Measurements from ENCODE around the gene MRPL19. TPM values are rescaled to one million over a fixed set of nuclear protein-coding genes. Genes with fewer than 3 reads are reported as not detected.

Gene MRPL19
- total RNA-seq, 1 experiment from 2014 or later, result 65.3 TPM

- 0 out of 2 replicates have a peak overlapping the region, but pooled peaks have one; percentile 3 for H3K4me2 ChIP-seq (ENCODE audit: low read length)
- peaks cover 6% of the 10 kb centered on the region; the same call in 1 of the 2 replicates for H3K27me3 ChIP-seq (ENCODE audit: insufficient read depth, low read length)
- no peaks in the 10 kb centered on the region for H3K79me2 ChIP-seq (ENCODE audit: insufficient read depth, low read length)
- H3K9me3 ChIP-seq (ENCODE audit: control insufficient read depth in 1 of 2, insufficient read depth in 1 of 2, low read depth in 1 of 2, low read length in 2 of 2), result no peaks in the 10 kb centered on the region
- no peaks in the 10 kb centered on the region for H3K36me3 ChIP-seq (ENCODE audit: control insufficient read depth in 1 of 2, insufficient read depth in 2 of 2, low read length in 2 of 2)
- H3K9ac ChIP-seq (ENCODE audit: low read length), result no peak overlapping the region
- no peaks in the 10 kb centered on the region for H3K9me2 ChIP-seq (ENCODE audit: insufficient read depth)
- no peak for TF ChIP-seq SRF (IDR thresholded peaks at IDR 0.05; ENCODE audit: low read depth)
- no peak overlapping the region for H3K27ac ChIP-seq (ENCODE audit: low read depth, low read length)
- H3K4me3 ChIP-seq (replicated peaks in 1 of 2; ENCODE audit: low read depth in 1 of 2, low read length in 2 of 2), result no peak overlapping the region
- no TSS peak for BruUV-seq (replicated peaks)
- H3K4me1 ChIP-seq (ENCODE audit: control insufficient read depth in 1 of 2, insufficient read depth in 2 of 2, low read length in 2 of 2), result peaks cover 5 to 10% of the 10 kb centered on the region in 2 experiments
- ATAC-seq, result no peak
- CTCF ChIA-PET, result interaction anchor here (0.9 kb wide), 1 partner anchor 135 kb away, joined by 3 read pairs; no protein-coding TSS in a partner anchor
- intact Hi-C loops (cut with micrococcal nuclease), result loop anchor here (10.0 kb wide), 1 partner anchor 538 kb away; no protein-coding TSS in a partner anchor
- RAD21 ChIA-PET (ENCODE audit: low non-redundant PET in 1 of 2, low total read pairs in 2 of 2, uncharacterized antibody in 2 of 2, unreplicated experiment in 2 of 2), result no interaction called here
- H2AFZ ChIP-seq (ENCODE audit: low read depth, low read length, poor library complexity, severe bottlenecking), result no peak overlapping the region
- no peaks in the 10 kb centered on the region for H4K20me1 ChIP-seq (ENCODE audit: insufficient read depth)
- no peak for DNase-seq (ENCODE audit: low read depth, low spot score)
- POLR2A ChIA-PET, result no interaction called here
Measured at GRCh38 chr2:75602724-75603342, 43.8 kb upstream of the MRPL19 start.

- TF ChIP-seq RAD21 (IDR thresholded peaks at IDR 0.05; ENCODE audit: low read depth), result no peak
- RAD21 ChIA-PET (ENCODE audit: low non-redundant PET in 1 of 2, low total read pairs in 2 of 2, uncharacterized antibody in 2 of 2, unreplicated experiment in 2 of 2), result no interaction called here
- H3K4me1 ChIP-seq (ENCODE audit: control insufficient read depth in 1 of 2, insufficient read depth in 2 of 2, low read length in 2 of 2), result peaks cover 5 to 10% of the 10 kb centered on the region in 2 experiments
- intact Hi-C loops (cut with micrococcal nuclease), result loop anchor here (10.0 kb wide), 1 partner anchor 539 kb away; no protein-coding TSS in a partner anchor
- no peaks in the 10 kb centered on the region for H3K36me3 ChIP-seq (ENCODE audit: control insufficient read depth in 1 of 2, insufficient read depth in 2 of 2, low read length in 2 of 2)
- no peaks in the 10 kb centered on the region for H3K9me3 ChIP-seq (ENCODE audit: control insufficient read depth in 1 of 2, insufficient read depth in 1 of 2, low read depth in 1 of 2, low read length in 2 of 2)
- no peak overlapping the region for H3K27ac ChIP-seq (ENCODE audit: low read depth, low read length)
- H3K4me2 ChIP-seq (ENCODE audit: low read length), result no peak overlapping the region
- no peaks in the 10 kb centered on the region for H4K20me1 ChIP-seq (ENCODE audit: insufficient read depth)
- H3K4me3 ChIP-seq (replicated peaks in 1 of 2; ENCODE audit: low read depth in 1 of 2, low read length in 2 of 2), result no peak overlapping the region
- DNase-seq (ENCODE audit: low read depth, low spot score) (no peak), ATAC-seq (no peak)
- H2AFZ ChIP-seq (ENCODE audit: low read depth, low read length, poor library complexity, severe bottlenecking), result no peak overlapping the region
- BruUV-seq (replicated peaks), result no TSS peak
- no peak overlapping the region for H3K9ac ChIP-seq (ENCODE audit: low read length)
- POLR2A ChIA-PET, result no interaction called here
- CTCF ChIA-PET, result no interaction called here
- peaks cover 9% of the 10 kb centered on the region; the same call in 1 of the 2 replicates for H3K27me3 ChIP-seq (ENCODE audit: insufficient read depth, low read length)
- no peaks in the 10 kb centered on the region for H3K79me2 ChIP-seq (ENCODE audit: insufficient read depth, low read length)
- no peaks in the 10 kb centered on the region for H3K9me2 ChIP-seq (ENCODE audit: insufficient read depth)
Measured at GRCh38 chr2:75603477-75603876, 43.1 kb upstream of the MRPL19 start.

All from HCT116 (cell line).